UCSD-AML1 (cell line): ENCODE data around the gene ATG10.

Experiments
- DNase-seq: peaks from one replicate; lab custom pipeline; 2025; ENCODE audit not compliant: unreplicated experiment; lab: John Stamatoyannopoulos, UW

Gene ATG10

GRCh38 chr5:82163452-82164175 is 191.8 kb downstream of the ATG10 start:
- no peak for DNase-seq

DNA sequence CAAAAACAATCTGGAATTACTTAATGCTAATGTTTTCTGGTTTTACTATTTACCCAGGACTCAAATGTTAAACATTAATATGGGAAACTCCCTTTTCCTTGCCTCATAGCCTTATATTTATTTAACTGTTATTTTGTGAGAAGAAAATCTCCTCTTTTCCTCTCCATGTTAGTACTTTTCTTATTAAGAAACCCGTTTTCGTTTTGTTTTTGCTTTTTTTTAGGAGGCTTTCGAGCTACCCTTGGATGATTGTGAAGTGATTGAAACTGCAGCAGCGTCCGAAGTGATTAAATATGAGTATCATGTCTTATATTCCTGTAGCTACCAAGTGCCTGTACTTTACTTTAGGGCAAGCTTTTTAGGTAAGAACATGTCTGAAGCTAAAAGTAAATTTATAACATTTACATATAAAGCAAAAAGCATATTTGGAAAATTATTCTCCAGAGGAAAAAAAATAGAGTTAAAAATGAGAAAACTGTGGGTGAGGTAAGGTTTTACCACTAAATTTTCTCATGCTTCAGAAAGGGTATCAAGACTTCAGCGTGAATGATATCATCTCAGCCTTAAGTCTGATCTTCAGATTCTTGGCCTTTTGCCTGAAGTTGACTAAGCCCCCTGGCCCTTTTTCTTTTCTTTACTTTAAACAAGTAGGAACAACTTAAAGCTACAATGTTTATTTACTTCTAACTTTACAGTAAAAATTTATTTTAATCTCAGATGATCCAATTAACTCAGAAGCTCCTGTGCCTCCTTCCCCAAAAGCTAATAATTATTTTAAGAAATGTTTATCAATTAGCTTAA is 192.6 kb downstream of the ATG10 start:
- no peak for DNase-seq

DNA sequence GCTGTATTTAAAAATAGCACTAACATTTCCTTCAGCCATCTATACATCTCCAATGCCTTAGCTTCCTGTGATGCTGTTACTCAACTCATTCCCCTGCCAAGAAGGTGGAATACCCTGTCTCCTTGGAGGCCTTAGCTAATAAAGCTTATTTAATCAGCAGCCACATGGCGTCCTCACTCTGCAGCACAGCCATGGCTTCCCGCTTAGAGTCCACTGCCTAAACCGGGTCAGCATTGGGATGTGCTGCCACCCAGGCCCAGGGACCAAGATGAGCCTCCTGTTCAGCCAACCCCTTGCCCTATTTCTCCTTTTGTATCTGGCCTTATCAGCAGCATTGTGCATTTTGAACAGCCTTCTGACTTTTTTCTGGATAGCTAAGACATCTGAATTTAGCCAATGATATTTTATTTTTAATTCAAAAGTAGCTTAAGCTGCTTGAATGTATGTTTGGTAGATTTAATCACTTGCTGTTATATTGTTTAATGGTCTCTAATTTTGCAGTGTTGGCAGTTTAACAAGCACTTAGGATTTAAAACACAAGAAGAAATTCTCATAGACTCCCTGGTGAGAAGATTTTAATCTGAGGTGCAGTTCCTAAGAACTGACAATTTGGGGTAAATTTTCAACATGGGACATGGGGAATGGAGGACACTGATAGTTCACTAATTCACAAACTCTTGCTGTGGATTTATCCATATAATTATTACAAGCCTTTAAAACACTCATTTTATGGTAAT is 193.3 kb downstream of the ATG10 start:
- DNase-seq: peak; percentile 10

DNA sequence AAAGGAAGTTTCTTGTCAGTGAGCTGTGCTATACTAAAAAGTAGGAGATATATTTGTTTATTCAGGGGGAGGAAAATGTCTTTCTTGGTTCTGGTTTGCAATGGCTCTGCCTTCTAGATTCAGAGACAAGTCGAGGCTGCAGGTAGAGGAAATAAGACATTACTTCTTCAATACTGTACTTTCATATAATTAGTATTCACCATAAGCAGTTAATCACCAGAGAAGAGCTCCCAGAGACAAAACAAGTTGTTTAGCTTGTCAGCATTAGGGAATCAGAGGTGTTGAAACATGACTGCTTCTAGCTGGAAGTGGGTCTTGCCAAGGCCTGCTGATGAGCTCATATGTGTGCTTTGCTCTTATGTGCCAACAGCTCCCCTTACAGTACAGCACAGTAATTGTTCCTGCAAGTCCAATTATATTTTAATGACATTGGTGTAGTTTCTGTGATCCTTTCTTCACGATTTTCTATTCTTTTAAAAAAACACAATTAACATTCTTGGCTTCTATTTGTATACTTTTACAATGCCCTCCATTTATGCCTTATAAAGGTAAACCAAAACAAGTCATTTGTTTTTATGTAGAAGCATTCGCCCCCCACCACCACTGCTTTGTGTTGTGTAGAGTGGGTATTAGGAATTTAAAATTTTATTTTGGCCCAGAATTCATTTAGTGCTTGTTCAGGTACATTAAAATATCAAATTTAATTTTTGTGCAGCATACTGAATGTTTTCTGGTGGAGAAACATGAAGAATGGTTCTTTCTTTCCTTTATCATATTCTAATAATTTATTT is 194.1 kb downstream of the ATG10 start:
- DNase-seq: peak; percentile 18

DNA sequence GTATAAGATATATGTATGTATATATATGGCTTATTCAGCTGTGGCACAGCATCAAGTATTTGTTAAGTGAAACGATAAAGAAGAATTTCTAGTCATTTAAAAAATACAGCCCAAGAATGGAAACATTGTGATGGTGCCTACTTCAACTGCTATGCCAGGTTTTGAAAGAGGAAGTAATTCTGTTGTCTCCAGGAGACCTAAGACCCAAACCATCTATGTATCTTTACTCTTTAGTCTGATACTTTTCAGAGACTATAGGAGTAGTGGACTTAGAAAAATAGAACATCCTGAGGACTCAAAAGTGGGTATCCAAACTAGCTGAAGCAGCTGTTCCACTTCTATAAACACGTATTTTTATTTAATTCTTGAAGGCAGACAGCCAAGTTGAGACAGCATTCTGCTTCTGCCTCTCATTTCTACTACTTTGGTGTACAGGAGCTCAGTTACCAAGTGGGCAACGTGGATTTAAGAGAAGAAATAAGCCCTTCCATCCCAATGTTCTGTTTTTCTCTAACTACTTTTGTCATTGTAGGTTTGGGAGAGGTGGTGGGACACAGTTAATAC is 195.6 kb downstream of the ATG10 start:
- no peak for DNase-seq

- no peak for DNase-seq
Observed at GRCh38 chr5:82168294-82168693, 196.5 kb downstream of the ATG10 start.

DNA sequence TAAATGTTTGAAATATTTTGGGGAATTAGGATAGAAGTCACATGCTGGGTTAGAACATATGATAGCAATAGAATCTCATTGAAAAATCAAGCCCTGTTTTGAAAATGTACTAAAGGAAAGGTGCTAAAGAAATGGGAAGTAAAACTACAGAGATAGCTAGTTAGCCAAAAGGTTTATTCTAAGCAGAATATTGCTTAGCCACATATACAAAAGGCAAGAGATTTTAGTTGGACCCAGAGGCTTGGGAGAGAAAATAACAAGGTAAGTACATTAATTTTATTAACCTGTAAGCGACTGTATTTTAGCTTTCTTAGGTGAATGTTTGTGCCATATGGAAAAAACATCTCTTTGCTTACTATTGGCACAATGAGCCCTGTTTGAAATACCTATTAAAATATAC is 198.1 kb downstream of the ATG10 start:
- no peak for DNase-seq

DNA sequence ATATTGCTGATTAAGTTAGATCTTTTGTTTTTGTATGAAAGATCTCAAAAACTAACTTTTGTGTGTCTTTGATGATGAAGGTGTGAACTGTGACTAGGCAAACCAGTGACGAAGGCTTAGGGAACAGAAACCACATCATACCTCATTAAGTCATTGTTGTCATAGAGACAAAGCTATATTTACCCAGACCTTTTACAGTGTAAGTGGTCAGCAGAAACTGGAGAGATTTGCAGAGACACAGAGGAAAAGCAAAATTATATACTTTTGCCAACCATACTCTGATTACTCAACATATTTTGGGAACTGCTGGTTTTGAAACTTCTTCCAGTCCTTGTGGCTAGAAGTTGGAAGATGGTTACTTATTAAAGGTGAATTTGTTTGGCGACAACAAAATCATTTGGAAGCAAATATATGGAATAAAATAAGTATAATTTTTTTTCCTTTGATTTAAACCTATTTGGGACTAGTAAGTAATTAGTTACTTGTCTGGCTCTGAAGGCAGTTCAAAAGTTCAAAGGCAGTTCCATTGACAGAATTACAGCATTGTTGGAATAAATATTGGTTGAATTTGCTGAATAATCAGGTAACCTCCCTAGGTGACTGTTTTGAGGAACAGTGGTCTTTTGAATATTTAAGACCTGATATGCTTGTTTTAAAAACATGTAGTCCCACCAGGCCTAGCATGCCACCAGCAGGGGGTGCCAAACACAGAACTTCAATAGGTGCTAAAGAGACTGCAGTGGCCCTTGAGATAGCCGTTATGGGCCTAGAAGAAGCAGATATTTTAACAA is 202.5 kb downstream of the ATG10 start:
- peak; percentile 68 for DNase-seq

DNA sequence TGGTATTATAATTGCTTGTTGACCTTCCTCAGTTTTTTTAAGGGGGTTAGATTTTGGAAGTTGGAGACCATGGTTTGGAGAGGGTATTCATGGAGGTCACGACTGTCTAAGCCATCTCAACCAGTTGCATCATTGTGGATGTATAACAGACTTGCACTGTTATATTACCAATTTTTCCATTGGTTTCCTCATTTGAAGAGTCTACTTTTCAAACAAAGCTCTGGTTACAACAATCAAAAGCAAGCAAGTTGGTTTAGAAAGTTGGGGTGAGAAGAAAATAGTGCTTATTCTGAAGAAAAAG is 203.0 kb downstream of the ATG10 start:
- no peak for DNase-seq

- DNase-seq: no peak
Observed at GRCh38 chr5:82176115-82176814, 204.4 kb downstream of the ATG10 start.

GRCh38 chr5:82178378-82178777 is 206.6 kb downstream of the ATG10 start:
- no peak for DNase-seq

- DNase-seq: no peak
Observed at GRCh38 chr5:82182662-82183061, 210.8 kb downstream of the ATG10 start.

DNA sequence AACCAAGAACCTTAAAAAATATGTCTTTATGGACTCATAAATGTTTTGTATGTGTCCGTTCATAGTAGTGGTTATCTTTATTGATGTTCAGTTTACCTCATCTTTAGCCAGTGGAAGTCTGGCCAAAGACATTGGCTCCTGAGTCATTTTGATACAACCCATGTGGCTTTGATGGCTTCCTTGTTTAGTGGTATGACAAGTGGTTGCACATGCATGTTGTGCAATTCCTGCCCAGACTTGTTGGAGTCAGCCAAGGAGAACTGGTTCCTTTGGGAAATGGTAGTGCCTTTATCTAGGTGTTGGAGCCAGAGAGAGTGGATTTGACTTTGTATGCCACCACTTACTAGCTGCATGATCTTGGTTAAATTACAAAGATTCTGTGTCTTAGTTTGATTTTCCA is 212.0 kb downstream of the ATG10 start:
- DNase-seq: no peak

DNA sequence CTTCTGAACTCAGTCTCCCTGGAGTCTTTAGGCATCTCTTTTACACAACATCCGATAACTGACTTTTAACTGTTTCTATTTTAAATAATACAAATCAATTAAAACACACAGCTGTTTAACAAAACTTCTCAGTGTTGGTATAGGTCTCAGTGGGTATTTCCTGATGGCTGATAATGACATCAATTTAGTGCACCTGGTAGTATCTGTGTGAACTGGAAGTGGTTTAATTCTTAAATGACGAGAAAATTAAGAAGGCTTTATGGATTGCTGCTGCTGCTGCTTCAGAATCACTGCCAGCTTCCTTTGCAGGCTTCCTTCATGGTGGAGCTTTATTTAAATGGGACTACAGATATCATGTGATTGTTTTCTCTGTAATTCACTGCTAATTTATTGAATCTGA is 214.0 kb downstream of the ATG10 start:
- no peak for DNase-seq

GRCh38 chr5:82197550-82197949 is 225.7 kb downstream of the ATG10 start:
- DNase-seq: no peak

GRCh38 chr5:82204567-82204966 is 232.7 kb downstream of the ATG10 start:
- DNase-seq: no peak

- DNase-seq: no peak
Observed at GRCh38 chr5:82205005-82205404, 233.2 kb downstream of the ATG10 start.

DNA sequence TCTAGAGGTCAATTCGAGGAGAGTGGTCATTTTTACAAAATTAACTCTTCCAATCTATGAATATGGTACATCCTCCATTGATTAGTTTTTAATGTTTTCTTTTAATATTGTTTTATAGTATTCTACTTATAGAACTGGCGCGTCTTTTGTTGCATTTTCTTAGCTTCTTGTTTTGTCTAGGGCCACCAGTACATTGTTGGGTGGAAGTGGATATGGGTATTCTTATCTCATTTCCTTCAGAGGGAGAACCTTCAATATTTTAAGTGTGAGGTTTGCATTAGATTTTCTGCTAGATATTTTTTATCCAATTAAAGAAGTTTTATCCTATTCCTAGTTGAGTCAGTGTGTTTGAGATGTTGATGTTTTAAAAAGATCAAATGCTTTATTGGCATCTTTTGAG is 236.5 kb downstream of the ATG10 start:
- no peak for DNase-seq

GRCh38 chr5:82211855-82212572 is 240.2 kb downstream of the ATG10 start:
- no peak for DNase-seq
